Gastrocnemius medialis (tissue), 4 donors: ENCODE measurements around the gene TMEM164. TPM values are rescaled to one million over a fixed set of nuclear protein-coding genes. Genes with fewer than 3 reads are reported as not detected.

ENCODE experiments used
- ATAC-seq, 2 donors: fragments of 150-250 bp; one replicate each; pipeline ENCODE4 v1.9.1; 2016
- DNase-seq, 2 donors: peaks; one replicate each; pipeline ENCODE4 v3.0.0-alpha.2; 2019
- H3K27ac ChIP-seq, 4 donors: fragments of 200-600 bp; sonication (generic); 1 replicate in 1 of 4; 2 replicates in 3 of 4; pipeline ENCODE4 v1.5.1; 2016 to 2018; ENCODE audit warnings: mild to moderate bottlenecking in 2 of 4, moderate library complexity in 1 of 4
- H3K27me3 ChIP-seq, 3 donors: fragments of 200-600 bp; sonication (generic) in 2 of 3; 1 replicate in 1 of 3; 2 replicates in 2 of 3; pipeline versions ENCODE4 v1.5.1 to v1.6.0; 2016 to 2019; ENCODE audit warnings: mild to moderate bottlenecking in 1 of 3, moderate library complexity in 1 of 3
- H3K36me3 ChIP-seq, 2 donors: fragments of 200-600 bp; sonication (generic) in 1 of 2; one replicate each; pipeline ENCODE4 v1.5.1; 2017 to 2018
- H3K4me1 ChIP-seq, 2 donors: fragments of 200-600 bp; sonication (generic) in 1 of 2; one replicate each; pipeline ENCODE4 v1.5.1; 2016 to 2017; ENCODE audit warnings: mild to moderate bottlenecking in 2 of 2
- H3K4me3 ChIP-seq, 4 donors: fragments of 200-600 bp; sonication (generic) in 3 of 4; 1 replicate in 1 of 4; 2 replicates in 3 of 4; pipeline ENCODE4 v1.5.1; 2016 to 2019; ENCODE audit warnings: mild to moderate bottlenecking in 2 of 4
- H3K9me3 ChIP-seq, 3 donors: fragments of 200-600 bp; sonication (generic) in 2 of 3; 1 replicate in 1 of 3; 2 replicates in 2 of 3; pipeline ENCODE4 v1.5.1; 2016 to 2019
- POLR2A ChIP-seq, 2 donors: fragments of 450-650 bp; IDR thresholded peaks; one replicate each; pipeline ENCODE4 v1.6.1; 2017; ENCODE audit warnings: antibody characterized with exemption in 2 of 2, mild to moderate bottlenecking in 2 of 2, moderate library complexity in 2 of 2
- in situ Hi-C, 4 donors: fragments of 200-750 bp; cut with MboI; loops; one replicate each; pipeline versions ENCODE4 v1.15.0 to v1.8.0; 2017; ENCODE audit warnings: low sequenced_read_pairs in 4 of 4
- intact Hi-C: fragments of 100-400 bp; cut with DNase I; formaldehyde crosslinking; loops from one replicate; pipeline ENCODE4 v1.15.1; 2023; ENCODE audit warnings: low total_unique reads
- total RNA-seq, 4 donors: library from RNA; depleted of rRNA; stranded (reverse); fragments of >200 nt; gene quantifications; one replicate each; pipeline versions ENCODE4 v1.1.0 to v1.2.3, GENCODE V29; 2016
- TF ChIP-seq, protein P1 (sequence below), 5 experiments: fragments of 450-650 bp in 3 of 5; fragments of 200-600 bp in 2 of 5; sonication (generic) in 2 of 5; IDR thresholded peaks in 4 of 5; conservative IDR thresholded peaks in 1 of 5; 1 replicate in 4 of 5; 2 replicates in 1 of 5; pipeline ENCODE4 v1.5.1; 2016 to 2019; ENCODE audit warnings: antibody characterized with exemption in 5 of 5, mild to moderate bottlenecking in 3 of 5, moderate library complexity in 3 of 5

The TMEM164 gene
- total RNA-seq, 4 donors from 2014 or later = 40.1 to 61.2 (median 47.3) TPM

DNA sequence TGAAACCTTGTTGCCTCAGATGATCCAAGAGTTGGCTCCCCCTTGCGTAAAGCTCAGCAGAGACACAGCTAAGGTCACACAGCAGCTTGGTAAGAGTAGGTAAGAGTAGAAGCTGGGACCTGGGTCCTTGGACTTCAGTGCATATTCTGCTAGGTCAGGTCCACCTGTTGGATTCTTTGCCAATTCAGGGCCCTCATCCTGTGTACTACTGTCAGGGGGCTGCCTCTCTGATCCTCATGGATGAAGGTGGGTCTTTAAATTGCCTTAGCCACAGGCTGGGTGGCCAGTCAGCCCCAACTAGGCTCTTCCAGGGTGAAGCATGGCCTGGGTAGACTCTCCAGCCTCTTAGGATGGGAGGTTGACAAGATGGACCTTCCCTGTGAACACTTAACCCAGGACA, 159.2 kb downstream of the TMEM164 start:
- no peak for TF ChIP-seq POLR2A (IDR thresholded peaks at IDR 0.05)
- TF ChIP-seq, protein P1, sequence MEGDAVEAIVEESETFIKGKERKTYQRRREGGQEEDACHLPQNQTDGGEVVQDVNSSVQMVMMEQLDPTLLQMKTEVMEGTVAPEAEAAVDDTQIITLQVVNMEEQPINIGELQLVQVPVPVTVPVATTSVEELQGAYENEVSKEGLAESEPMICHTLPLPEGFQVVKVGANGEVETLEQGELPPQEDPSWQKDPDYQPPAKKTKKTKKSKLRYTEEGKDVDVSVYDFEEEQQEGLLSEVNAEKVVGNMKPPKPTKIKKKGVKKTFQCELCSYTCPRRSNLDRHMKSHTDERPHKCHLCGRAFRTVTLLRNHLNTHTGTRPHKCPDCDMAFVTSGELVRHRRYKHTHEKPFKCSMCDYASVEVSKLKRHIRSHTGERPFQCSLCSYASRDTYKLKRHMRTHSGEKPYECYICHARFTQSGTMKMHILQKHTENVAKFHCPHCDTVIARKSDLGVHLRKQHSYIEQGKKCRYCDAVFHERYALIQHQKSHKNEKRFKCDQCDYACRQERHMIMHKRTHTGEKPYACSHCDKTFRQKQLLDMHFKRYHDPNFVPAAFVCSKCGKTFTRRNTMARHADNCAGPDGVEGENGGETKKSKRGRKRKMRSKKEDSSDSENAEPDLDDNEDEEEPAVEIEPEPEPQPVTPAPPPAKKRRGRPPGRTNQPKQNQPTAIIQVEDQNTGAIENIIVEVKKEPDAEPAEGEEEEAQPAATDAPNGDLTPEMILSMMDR (IDR thresholded peaks at IDR 0.05 in 4 of 5, conservative IDR thresholded peaks at IDR 0.05 in 1 of 5) = no peak
- Histone ChIP-seq H3K36me3 (no peaks in the 10 kb centered on the region), H3K4me1 (peaks cover 5 to 13% of the 10 kb centered on the region in 2 donors), H3K27me3 (no peaks in the 10 kb centered on the region), H3K27ac (peak overlapping the region in 1 of 4 donors; percentile 59), H3K9me3 (no peaks in the 10 kb centered on the region), H3K4me3 (no peak overlapping the region)
- ATAC-seq = no peak
- intact Hi-C loops (loop anchor here (5.0 kb wide), 1 partner anchor 155 kb away; the partner anchor contains the start of gene AMMECR1), in situ Hi-C loops (loop anchor here in 2 of 4 donors (5.0 to 25.0 kb wide), 2 partner anchors 245 to 450 kb away; no protein-coding TSS in a partner anchor)
- DNase-seq = no peak

DNA sequence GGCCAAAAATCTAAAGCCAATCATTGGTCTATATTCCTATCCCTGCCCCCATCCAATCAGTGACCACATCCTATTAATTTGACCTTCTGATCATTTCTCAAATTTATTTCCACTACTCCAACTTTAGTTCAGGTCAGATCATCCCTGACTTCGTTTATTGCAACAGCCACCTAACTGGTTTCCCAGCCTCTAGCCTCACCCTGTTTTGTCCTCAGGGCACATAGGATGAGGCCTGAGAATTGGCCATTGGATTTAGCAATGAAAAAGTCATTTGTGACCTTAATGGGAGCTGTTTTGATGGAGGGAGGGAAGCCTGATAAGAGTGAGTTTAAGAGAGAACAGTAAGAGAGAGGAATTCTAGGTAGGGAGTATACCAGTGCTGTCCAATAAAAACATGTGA, 160.0 kb downstream of the TMEM164 start:
- H3K9me3 ChIP-seq = no peaks in the 10 kb centered on the region
- in situ Hi-C loops = loop anchor here in 2 of 4 donors (5.0 to 25.0 kb wide), 2 partner anchors 244 to 451 kb away; no protein-coding TSS in a partner anchor

DNA sequence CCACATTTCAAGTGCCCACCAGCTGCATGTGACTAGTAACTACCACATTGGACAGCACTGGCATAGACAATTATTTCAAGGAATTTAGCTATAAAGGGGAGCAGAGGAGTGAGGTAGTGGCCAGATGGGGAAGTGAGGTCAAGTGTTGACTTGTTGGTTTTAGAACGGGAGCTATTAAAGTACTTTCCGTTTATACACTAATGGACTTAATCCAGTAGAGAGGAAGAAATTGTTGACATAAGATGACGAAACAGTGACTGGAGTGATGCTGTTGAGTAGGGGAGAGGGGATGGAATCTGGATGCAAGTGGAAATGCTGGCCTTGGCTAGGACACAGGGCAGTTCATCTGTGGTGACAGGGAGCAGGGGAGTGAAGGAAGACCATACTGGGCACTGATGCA, 160.6 kb downstream of the TMEM164 start:
- H3K9me3 ChIP-seq = no peaks in the 10 kb centered on the region
- in situ Hi-C loops = loop anchor here in 2 of 4 donors (5.0 to 25.0 kb wide), 2 partner anchors 244 to 451 kb away; no protein-coding TSS in a partner anchor
- H3K36me3 ChIP-seq = no peaks in the 10 kb centered on the region
- no peak overlapping the region for H3K27ac ChIP-seq
- intact Hi-C loops = loop anchor here (5.0 kb wide), 1 partner anchor 154 kb away; the partner anchor contains the start of gene AMMECR1
- TF ChIP-seq, protein P1 (IDR thresholded peaks at IDR 0.05 in 4 of 5, conservative IDR thresholded peaks at IDR 0.05 in 1 of 5) = no peak
- TF ChIP-seq POLR2A (IDR thresholded peaks at IDR 0.05) = no peak
- H3K27me3 ChIP-seq = no peaks in the 10 kb centered on the region
- no peak for DNase-seq
- H3K4me3 ChIP-seq = no peak overlapping the region
- peaks cover 4 to 13% of the 10 kb centered on the region in 2 donors for H3K4me1 ChIP-seq
- ATAC-seq = no peak

More for the DNA sequence above, 160.0 kb downstream of the TMEM164 start:
- Histone ChIP-seq H3K4me3 (no peak overlapping the region), H3K27me3 (no peaks in the 10 kb centered on the region), H3K27ac (peak overlapping the region in 1 of 4 donors; percentile 29), H3K36me3 (no peaks in the 10 kb centered on the region), H3K4me1 (peaks cover 4 to 13% of the 10 kb centered on the region in 2 donors)
- no peak for TF ChIP-seq POLR2A (IDR thresholded peaks at IDR 0.05)
- TF ChIP-seq, protein P1 (IDR thresholded peaks at IDR 0.05 in 4 of 5, conservative IDR thresholded peaks at IDR 0.05 in 1 of 5) = no peak
- ATAC-seq = no peak
- DNase-seq = no peak
- intact Hi-C loops = loop anchor here (5.0 kb wide), 1 partner anchor 154 kb away; the partner anchor contains the start of gene AMMECR1

DNA sequence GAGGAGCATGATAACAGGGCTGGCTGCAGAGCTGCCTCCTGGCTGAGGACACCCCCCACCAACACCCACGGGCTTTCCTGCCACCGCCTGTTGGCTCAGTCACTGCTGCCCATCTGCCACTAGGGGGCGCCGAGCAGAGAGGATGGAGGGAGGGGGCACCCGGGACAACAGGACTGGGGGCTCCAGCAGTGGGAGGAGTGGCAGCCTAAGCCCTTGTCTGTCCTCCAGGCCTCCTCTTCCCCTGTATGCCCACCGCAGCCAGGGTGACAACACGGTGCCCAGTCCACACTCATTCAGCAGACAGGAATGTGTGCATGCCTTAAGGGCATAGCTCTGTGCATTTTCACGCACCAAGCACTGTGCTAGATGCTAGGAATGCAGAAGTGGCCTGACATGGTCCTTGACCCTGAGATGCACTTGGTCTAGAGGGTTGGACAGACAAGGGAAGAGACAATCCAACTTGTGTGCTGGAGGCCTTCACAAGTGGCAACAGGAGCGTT, 165.1 kb downstream of the TMEM164 start:
- H3K27me3 ChIP-seq = no peaks in the 10 kb centered on the region
- TF ChIP-seq POLR2A (IDR thresholded peaks at IDR 0.05) = no peak
- TF ChIP-seq, protein P1 (IDR thresholded peaks at IDR 0.05 in 4 of 5, conservative IDR thresholded peaks at IDR 0.05 in 1 of 5) = peak in 4 of 5 experiments; percentile 13 to 57 (median 40)
- no peak overlapping the region for H3K27ac ChIP-seq
- no peak for ATAC-seq
- intact Hi-C loops (no loop called here), in situ Hi-C loops (loop anchor here in 1 of 4 donors (25.0 kb wide), 1 partner anchor 456 kb away; no protein-coding TSS in a partner anchor)
- no peaks in the 10 kb centered on the region for H3K36me3 ChIP-seq
- H3K4me3 ChIP-seq = no peak overlapping the region
- DNase-seq = no peak
- H3K9me3 ChIP-seq = no peaks in the 10 kb centered on the region
- H3K4me1 ChIP-seq = peaks cover 0 to 8% of the 10 kb centered on the region in 2 donors
